ENCODE data around the gene ERMP1. TPM values are rescaled to one million over a fixed set of nuclear protein-coding genes. Genes with fewer than 3 reads are reported as not detected.
"Not testable (repeated sequence)": the region's sequence is repeated elsewhere in the genome, so short reads cannot be mapped to it uniquely, and the experiment has no call there.

ERMP1 gene
- total RNA-seq, 1 donor from 2014 or later, result 4.2 TPM

DNA sequence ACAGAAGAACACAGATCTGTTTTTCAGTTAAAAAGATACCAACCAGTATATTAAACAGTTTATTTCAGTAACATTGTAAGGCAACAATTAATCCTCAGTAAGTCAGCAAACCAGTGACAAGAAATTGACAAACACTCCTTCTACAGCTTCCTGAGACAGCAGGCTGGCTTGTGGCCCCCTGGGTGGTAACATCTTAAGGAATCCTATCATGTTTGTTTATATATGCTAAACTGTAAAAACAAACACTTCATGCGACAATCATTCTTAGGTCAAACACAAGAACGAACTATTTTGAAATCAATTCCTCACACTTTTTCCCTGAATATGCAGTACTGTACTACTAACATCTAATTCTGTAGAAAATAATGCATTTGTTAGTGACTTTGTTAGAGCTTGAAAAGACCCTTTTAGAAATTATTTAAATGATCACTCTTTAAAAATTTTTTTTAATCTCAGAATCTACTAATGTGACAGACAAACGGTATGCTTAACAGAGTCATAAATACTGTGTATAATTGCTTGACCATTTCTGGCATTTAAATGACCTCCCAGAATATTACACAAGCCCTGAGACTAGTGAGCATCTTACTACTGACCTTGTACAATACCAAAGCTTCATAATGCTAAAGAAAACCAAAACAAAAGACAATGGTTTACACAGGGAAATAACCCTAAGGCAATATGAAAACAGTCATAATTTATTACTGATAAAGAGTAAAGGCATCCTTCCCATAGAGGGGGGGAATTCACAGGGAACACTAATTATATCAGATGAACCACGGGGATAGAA, 48.2 kb downstream of the ERMP1 start:
- Mint-ChIP-seq H3K4me1 (ENCODE audit: low read depth, unreplicated experiment) (no peaks in the 10 kb centered on the region), H3K4me3 (ENCODE audit: unreplicated experiment) (no peak overlapping the region), H3K27ac (ENCODE audit: unreplicated experiment) (no peak overlapping the region), H3K9me3 (ENCODE audit: unreplicated experiment) (peaks cover 11% of the 10 kb centered on the region), H3K27me3 (ENCODE audit: unreplicated experiment) (no peaks in the 10 kb centered on the region), H3K36me3 (ENCODE audit: unreplicated experiment) (peaks cover 11% of the 10 kb centered on the region)
- DNase-seq, result no peak
- no peak for TF ChIP-seq CTCF (IDR thresholded peaks at IDR 0.05; ENCODE audit: partially characterized antibody, unreplicated experiment)

DNA sequence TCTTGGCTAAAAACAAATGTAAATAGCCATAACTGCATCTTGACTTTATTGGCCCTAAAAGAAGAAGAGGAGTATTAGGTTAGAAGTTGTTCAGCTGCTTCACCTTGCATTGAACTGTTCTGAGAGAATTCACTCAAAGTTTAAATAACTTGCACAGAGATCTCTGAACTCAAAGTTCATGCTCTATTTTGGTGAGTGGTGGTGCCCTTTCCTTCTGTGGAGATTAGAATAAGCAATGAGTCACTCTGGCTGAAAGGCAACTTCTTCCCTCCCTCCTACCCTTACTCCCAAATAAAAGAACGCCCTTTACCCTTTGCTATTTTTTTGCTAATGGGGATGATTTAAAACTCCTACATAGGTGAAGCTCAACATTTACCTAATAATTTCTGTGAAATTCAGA, 48.9 kb downstream of the ERMP1 start:
- no peak overlapping the region for H3K4me3 Mint-ChIP-seq (ENCODE audit: unreplicated experiment)
- no peaks in the 10 kb centered on the region for H3K4me1 Mint-ChIP-seq (ENCODE audit: low read depth, unreplicated experiment)
- DNase-seq, result no peak
- TF ChIP-seq CTCF (IDR thresholded peaks at IDR 0.05; ENCODE audit: partially characterized antibody, unreplicated experiment), result no peak
- peaks cover 13% of the 10 kb centered on the region for H3K36me3 Mint-ChIP-seq (ENCODE audit: unreplicated experiment)
- no peak overlapping the region for H3K27ac Mint-ChIP-seq (ENCODE audit: unreplicated experiment)
- H3K9me3 Mint-ChIP-seq (ENCODE audit: unreplicated experiment), result peaks cover 11% of the 10 kb centered on the region
- no peaks in the 10 kb centered on the region for H3K27me3 Mint-ChIP-seq (ENCODE audit: unreplicated experiment)

DNA sequence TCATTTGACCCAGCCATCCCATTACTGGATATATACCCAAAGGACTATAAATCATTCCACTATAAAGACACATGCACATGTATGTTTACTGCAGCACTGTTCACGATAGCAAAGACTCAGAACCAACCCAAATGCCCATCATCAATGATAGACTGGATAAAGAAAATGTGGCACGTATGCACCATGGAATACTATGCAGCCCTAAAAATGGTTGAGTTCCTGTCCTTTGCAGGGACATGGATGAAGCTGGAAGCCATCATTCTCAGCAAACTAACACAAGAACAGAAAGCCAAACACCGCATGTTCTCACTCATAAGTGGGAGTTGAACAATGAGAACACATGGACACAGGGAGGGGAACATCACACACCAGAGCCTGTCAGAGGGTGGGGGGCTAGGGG, 49.5 kb downstream of the ERMP1 start:
- not testable (repeated sequence) for DNase-seq; H3K4me3 Mint-ChIP-seq (ENCODE audit: unreplicated experiment); H3K27ac Mint-ChIP-seq (ENCODE audit: unreplicated experiment); H3K4me1 Mint-ChIP-seq (ENCODE audit: low read depth, unreplicated experiment); H3K27me3 Mint-ChIP-seq (ENCODE audit: unreplicated experiment)
- Mint-ChIP-seq H3K9me3 (ENCODE audit: unreplicated experiment) (peaks cover 11% of the 10 kb centered on the region), H3K36me3 (ENCODE audit: unreplicated experiment) (peaks cover 18% of the 10 kb centered on the region)

GRCh38 chr9:5779705-5780218, 53.2 kb downstream of the ERMP1 start:
- H3K36me3 Mint-ChIP-seq (ENCODE audit: unreplicated experiment), result peaks cover 22% of the 10 kb centered on the region
- DNase-seq; H3K4me3 Mint-ChIP-seq (ENCODE audit: unreplicated experiment); H3K4me1 Mint-ChIP-seq (ENCODE audit: low read depth, unreplicated experiment); H3K27ac Mint-ChIP-seq (ENCODE audit: unreplicated experiment); H3K27me3 Mint-ChIP-seq (ENCODE audit: unreplicated experiment); H3K9me3 Mint-ChIP-seq (ENCODE audit: unreplicated experiment): not testable (repeated sequence)

- H3K27ac Mint-ChIP-seq (ENCODE audit: unreplicated experiment), result no peak overlapping the region
- no peak overlapping the region for H3K4me3 Mint-ChIP-seq (ENCODE audit: unreplicated experiment)
- peaks cover 22% of the 10 kb centered on the region for H3K36me3 Mint-ChIP-seq (ENCODE audit: unreplicated experiment)
- TF ChIP-seq CTCF (IDR thresholded peaks at IDR 0.05; ENCODE audit: partially characterized antibody, unreplicated experiment), result no peak
- no peak for DNase-seq
- H3K27me3 Mint-ChIP-seq (ENCODE audit: unreplicated experiment), result no peaks in the 10 kb centered on the region
- no peaks in the 10 kb centered on the region for H3K4me1 Mint-ChIP-seq (ENCODE audit: low read depth, unreplicated experiment)
- peaks cover 10% of the 10 kb centered on the region for H3K9me3 Mint-ChIP-seq (ENCODE audit: unreplicated experiment)
Measured at GRCh38 chr9:5778805-5779204, 54.1 kb downstream of the ERMP1 start.

GRCh38 chr9:5773324-5773999, 59.5 kb downstream of the ERMP1 start:
- DNase-seq, result no peak
- Mint-ChIP-seq H3K27ac (ENCODE audit: unreplicated experiment) (no peak overlapping the region), H3K27me3 (ENCODE audit: unreplicated experiment) (no peaks in the 10 kb centered on the region), H3K4me3 (ENCODE audit: unreplicated experiment) (no peak overlapping the region), H3K36me3 (ENCODE audit: unreplicated experiment) (peaks cover 4% of the 10 kb centered on the region), H3K4me1 (ENCODE audit: low read depth, unreplicated experiment) (no peaks in the 10 kb centered on the region), H3K9me3 (ENCODE audit: unreplicated experiment) (peaks cover 1% of the 10 kb centered on the region)
- TF ChIP-seq CTCF (IDR thresholded peaks at IDR 0.05; ENCODE audit: partially characterized antibody, unreplicated experiment), result peak; percentile 18

Measured in glutamatergic neuron (in vitro differentiated cells).